ENCODE measurements around the gene TEX22.
A peak's percentile ranks its signal among the peaks of the same experiment; 100 is the strongest.

The TEX22 gene

DNA sequence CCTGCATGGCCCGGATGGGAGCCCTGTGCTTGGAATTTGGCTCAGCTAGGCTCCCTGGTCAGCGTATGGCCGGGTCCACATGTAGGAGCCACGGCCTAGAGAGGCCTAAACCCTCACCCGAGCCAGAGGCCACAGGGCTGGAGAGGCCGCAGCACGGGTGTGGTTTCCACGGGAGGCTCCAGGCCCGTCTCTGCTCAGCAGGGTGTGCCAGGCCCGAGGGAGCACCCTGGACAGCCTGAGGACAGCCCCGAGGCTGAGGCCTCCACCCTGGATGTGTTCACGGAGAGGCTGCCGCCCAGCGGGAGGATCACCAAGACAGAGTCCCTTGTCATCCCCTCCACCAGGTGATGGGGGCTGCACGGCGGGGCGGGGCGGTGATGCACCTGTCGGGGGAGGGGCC, 17.6 kb upstream of the TEX22 start:
- ChIA-PET CTCF (interaction anchor here (1.0 kb wide), 2 partner anchors 109 to 157 kb away, joined by 3 read pairs; no protein-coding TSS in a partner anchor), POLR2A (no interaction called here)
- Histone ChIP-seq H3K9me3 (ENCODE audit: control insufficient read depth, insufficient read depth, low read depth, low read length) (no peaks in the 10 kb centered on the region), H3K27ac (ENCODE audit: extremely low read depth, low read depth, low read length) (no peak overlapping the region), H3K4me3 (ENCODE audit: low read depth, low read length) (no peak overlapping the region), H3K4me1 (ENCODE audit: control insufficient read depth, insufficient read depth, low read length) (no peaks in the 10 kb centered on the region), H3K36me3 (ENCODE audit: control insufficient read depth in 2 of 2, insufficient read depth in 1 of 2, low read length in 2 of 2) (peaks cover 0 to 44% of the 10 kb centered on the region in 2 experiments; a peak in 1 of 3 replicates)
- TF ChIP-seq KLF8 (tag by site-specific recombination; IDR thresholded peaks at IDR 0.05) (0 out of 2 replicates have a peak, but pooled peaks have one; percentile 42), ZNF830 (tag by site-specific recombination; IDR thresholded peaks at IDR 0.05; ENCODE audit: low read depth) (no peak), ZFHX2 (tag by site-specific recombination; conservative IDR thresholded peaks at IDR 0.05) (no peak), ZNF76 (tag by site-specific recombination; IDR thresholded peaks at IDR 0.05; ENCODE audit: borderline replicate concordance, low read depth) (no peak), SP2 (tag by site-specific recombination; IDR thresholded peaks at IDR 0.05) (no peak), ZNF776 (tag by site-specific recombination; IDR thresholded peaks at IDR 0.05; ENCODE audit: borderline replicate concordance) (no peak), BCL11B (tag by site-specific recombination; IDR thresholded peaks at IDR 0.05; ENCODE audit: low read depth) (no peak), ZNF248 (tag by site-specific recombination; IDR thresholded peaks at IDR 0.05) (no peak), ZNF571 (tag by site-specific recombination; IDR thresholded peaks at IDR 0.05) (no peak), SCRT2 (tag by site-specific recombination; IDR thresholded peaks at IDR 0.05) (no peak), ZNF394 (tag by site-specific recombination; IDR thresholded peaks at IDR 0.05; ENCODE audit: borderline replicate concordance) (no peak), ZNF560 (tag by site-specific recombination; IDR thresholded peaks at IDR 0.05; ENCODE audit: borderline replicate concordance) (no peak), ZNF677 (tag by site-specific recombination; IDR thresholded peaks at IDR 0.05) (no peak), KLF1 (tag by site-specific recombination; IDR thresholded peaks at IDR 0.05) (peak; percentile 24; the same call in 1 of the 2 replicates)

DNA sequence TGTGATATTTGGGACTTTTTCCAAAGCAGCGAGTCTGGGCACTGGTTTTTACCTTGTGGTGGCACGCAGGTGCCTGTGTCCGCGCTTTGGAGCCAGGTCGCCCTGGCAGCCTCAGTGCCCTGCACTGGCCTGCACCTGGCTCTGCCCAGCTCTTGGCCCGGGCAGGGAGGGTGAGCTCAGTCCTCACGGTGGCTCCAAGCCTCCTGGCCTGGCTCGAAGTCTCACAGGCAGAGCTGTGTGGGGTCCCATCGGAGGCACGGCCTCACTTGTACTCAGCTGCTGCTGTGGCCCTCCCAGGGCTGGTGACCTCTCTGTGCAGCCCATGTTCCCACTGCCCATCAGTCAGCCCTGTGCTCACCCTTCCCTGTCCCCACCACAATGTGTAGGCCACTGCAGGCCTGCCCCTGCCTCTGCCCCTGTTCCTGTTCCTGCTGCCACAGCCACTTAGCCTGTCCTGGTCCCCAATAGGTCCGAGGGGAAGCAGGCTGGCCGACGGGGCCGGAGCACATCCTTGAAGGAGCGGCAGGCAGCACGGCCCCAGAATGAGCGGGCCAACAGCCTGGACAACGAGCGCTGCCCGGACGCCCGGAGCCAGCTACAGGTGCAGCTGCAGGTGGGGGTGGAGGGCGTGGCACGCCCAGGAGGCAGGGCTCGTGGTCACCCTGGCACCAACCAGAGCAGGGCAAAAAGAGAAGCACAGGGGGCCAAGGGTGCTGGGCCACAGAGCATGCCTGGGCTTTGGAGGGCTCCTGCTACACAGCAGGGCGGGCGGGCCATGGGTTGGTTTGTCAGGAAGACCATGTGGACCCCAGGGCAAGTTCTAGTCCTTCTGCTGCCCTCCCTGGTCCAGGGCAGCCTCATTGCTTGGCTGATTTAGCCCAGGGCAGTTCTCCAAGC, 16.6 kb upstream of the TEX22 start:
- no peak overlapping the region for H3K27ac ChIP-seq (ENCODE audit: extremely low read depth, low read depth, low read length)
- no peaks in the 10 kb centered on the region for H3K9me3 ChIP-seq (ENCODE audit: control insufficient read depth, insufficient read depth, low read depth, low read length)
- peak; percentile 71 for TF ChIP-seq SCRT1 (tag by site-specific recombination; IDR thresholded peaks at IDR 0.05; ENCODE audit: borderline replicate concordance)
- TF ChIP-seq, protein P1, sequence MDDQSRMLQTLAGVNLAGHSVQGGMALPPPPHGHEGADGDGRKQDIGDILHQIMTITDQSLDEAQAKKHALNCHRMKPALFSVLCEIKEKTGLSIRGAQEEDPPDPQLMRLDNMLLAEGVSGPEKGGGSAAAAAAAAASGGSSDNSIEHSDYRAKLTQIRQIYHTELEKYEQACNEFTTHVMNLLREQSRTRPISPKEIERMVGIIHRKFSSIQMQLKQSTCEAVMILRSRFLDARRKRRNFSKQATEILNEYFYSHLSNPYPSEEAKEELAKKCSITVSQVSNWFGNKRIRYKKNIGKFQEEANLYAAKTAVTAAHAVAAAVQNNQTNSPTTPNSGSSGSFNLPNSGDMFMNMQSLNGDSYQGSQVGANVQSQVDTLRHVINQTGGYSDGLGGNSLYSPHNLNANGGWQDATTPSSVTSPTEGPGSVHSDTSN (CRISPR knock-in tag; IDR thresholded peaks at IDR 0.05), result no peak
- no peak for TF ChIP-seq ZNF433 (tag by site-specific recombination; IDR thresholded peaks at IDR 0.05; ENCODE audit: low read depth)
- TF ChIP-seq ZNF16 (tag by site-specific recombination; IDR thresholded peaks at IDR 0.05; ENCODE audit: low read depth), result no peak
- TF ChIP-seq, protein P2, sequence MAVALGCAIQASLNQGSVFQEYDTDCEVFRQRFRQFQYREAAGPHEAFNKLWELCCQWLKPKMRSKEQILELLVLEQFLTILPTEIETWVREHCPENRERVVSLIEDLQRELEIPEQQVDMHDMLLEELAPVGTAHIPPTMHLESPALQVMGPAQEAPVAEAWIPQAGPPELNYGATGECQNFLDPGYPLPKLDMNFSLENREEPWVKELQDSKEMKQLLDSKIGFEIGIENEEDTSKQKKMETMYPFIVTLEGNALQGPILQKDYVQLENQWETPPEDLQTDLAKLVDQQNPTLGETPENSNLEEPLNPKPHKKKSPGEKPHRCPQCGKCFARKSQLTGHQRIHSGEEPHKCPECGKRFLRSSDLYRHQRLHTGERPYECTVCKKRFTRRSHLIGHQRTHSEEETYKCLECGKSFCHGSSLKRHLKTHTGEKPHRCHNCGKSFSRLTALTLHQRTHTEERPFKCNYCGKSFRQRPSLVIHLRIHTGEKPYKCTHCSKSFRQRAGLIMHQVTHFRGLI (tag by site-specific recombination; IDR thresholded peaks at IDR 0.05), result no peak
- TF ChIP-seq ZNF214 (tag by site-specific recombination; IDR thresholded peaks at IDR 0.05; ENCODE audit: borderline replicate concordance), result no peak
- peak; percentile 84 for TF ChIP-seq SCRT2 (tag by site-specific recombination; IDR thresholded peaks at IDR 0.05)
- ChIA-PET CTCF (interaction anchor here (1.0 to 1.4 kb wide), 2 partner anchors 30 to 108 kb away, joined by 3 to 5 read pairs; no protein-coding TSS in a partner anchor), POLR2A (interaction anchor here (0.5 kb wide), 1 partner anchor 137 kb away, joined by 3 read pairs; no protein-coding TSS in a partner anchor)
- H3K4me3 ChIP-seq (ENCODE audit: low read depth, low read length), result no peak overlapping the region
- H3K36me3 ChIP-seq (ENCODE audit: control insufficient read depth in 2 of 2, insufficient read depth in 1 of 2, low read length in 2 of 2), result peaks cover 0 to 44% of the 10 kb centered on the region in 2 experiments; a peak in 1 of 3 replicates
- no peaks in the 10 kb centered on the region for H3K4me1 ChIP-seq (ENCODE audit: control insufficient read depth, insufficient read depth, low read length)
